Activated T-cell treated with anti-CD3 and anti-CD28 coated beads for 1 hour (primary cell): ENCODE measurements around the gene LAG3.

Experiments used
- DNase-seq: peaks from one replicate; pipeline ENCODE4 v3.0.0-alpha.2; 2020; ENCODE audit warnings: low read depth

LAG3 gene

DNA sequence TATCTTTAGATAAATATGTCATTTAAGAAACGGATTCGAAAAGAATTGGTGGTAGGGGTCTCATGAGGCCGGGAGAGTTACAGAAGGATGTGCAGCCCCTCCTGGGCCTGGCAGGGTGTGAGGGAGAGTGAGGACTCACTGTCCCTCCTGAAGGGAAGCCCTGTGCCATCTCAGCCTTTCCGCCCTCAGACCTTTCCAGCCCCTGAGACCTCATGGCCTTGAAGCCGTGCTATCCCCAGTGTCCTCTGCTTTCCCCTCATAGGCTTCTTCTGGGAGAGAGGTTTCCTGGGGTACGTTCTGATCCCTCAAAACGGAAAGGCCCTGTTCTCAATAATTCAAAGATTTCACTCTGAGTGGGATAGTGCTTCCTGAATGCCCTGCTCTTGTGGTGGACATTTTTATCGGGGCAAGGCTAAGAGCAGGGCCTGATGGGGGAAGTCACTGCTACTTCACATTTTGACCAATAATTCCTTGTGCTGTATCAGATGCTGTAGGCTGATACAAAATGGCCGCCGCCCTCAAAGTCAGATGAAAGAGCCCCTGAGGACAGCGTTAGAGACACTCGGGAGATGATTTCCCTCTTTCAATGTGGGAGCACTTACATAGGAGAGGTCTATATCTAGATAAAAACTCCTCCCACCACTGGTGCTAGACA is 18.3 kb downstream of the LAG3 start:
- no peak for DNase-seq

DNA sequence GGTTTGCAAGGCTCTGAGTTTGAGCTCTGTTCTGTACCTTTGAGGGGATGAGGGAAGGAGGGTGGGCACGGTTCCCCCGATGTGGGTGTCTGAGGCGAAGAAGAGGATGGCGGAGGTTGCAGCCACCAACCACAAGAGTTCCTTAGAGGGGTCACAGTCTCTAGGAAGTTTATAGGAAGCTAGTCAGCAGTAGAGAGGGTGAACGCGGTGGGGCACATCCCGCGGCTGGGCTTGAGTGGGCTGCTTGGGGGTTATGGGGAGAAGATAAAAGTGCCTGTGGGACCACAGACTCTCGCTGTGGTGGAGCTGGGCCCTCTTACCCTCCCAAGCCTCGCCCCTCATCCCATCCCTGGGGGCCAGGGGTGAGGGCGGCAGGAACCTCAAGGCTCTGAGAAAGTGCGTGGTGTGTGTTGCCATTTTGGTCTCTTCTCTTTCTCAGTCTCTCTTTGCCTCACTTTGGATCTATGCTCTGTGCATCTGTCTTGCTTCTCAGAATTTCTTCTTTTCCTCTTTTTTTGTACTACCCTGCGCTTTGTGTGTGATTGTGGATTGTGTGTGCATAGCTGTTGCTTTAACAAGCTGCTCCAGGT is 19.7 kb downstream of the LAG3 start:
- no peak for DNase-seq

DNA sequence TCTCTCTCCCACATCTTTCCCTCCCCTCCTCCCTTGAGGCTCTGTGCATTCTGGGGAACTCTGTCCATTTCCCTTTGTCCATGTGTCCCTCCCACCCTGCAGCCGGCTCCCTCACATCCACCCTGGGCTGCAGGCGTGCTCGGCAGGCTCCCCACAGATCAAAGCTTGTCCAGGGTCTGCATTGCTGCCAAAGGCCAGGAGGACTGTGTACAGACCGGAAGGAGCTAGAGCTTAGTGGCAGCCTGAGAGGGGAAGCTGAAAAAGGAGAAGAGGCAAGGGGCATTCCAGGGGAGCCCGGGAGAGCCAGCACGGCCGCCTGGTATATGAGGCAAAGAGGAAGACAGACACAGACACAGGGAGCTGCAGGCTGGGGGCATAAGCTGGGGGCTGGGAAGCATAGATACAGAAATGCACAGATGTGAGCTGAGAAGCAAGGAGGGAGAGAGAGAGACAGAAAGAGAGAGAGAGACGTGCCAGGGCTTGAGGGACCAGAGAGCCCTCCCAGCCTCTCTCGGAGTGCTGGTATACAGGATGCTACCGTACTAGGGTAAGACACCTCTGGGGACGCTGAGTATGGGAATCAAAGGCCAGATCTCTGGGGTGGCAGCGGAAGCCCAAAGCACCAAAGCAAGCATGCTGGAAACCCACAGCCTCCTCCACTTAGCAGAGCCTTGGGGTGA is 20.3 kb downstream of the LAG3 start:
- no peak for DNase-seq

DNA sequence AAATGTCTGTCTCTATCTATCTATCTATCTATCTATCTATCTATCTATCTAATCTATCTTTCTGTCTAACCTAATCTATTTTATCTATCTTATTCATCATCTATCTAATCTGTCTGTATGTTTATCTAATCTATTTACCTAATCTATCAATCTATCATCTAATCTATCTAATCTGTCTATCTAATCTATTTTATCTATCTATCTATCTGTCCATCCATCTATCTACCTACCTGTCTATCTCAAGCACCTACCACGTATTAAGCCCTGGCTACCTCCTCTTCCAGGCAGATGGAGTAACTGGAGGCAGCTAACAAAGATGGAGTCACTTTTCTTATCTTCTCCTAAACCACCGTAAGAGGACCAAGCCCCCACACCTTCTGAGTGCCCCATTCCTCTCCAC is 22.8 kb downstream of the LAG3 start:
- no peak for DNase-seq

DNA sequence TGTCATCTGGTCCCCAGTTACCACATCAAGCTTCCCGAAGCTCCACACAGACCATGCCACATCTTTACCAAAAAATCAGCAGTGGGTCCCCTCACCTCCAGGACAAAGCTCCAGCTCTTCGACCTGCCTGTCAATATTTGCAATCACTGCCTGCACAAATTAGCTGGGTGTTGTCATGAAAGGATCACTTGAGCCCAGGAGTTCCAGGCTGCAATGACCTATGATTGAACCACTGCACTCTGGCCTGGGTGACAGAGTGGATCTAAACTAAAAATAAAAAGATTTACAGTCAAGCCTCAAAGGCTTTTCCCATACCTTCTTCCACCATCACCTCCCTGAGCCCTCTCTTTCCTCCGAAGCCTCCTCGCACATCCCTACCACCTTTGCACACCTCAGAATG is 24.3 kb downstream of the LAG3 start:
- no peak for DNase-seq

DNA sequence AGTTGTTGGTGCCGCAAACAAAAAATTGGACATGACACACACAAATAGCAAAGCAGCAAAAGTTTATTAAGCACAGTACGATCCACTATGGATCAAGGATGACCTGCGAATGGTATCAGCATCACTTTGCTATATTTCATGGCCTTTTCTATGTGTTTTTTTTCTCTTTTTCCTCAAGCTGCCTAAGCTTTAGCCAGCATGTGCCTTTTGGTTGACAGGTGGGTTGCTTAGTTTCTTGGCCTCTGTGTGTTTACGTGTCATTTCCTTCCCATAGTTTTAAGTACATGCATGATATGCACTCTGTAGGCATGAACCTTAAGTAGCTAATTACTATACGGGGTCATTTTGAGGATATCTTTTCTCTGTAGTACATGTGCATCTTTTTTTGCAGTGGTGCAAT is 26.8 kb downstream of the LAG3 start:
- DNase-seq: no peak

DNA sequence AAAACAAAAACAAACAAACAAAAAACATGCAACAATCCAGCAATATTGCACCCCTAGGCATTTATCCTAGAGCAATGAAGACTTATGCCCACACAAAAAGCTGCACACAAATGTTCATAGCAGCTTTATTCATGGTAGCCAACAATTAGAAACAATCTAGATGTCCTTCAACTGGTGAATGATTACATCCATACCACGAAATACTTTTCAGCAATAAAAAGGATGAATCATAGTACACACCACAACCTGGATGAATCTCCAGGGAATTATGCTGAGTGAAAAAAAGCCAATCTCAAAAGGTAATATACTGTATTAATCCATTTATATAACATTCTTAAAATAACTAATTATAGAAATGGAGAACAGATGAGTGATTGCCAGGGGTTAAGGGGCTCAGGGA is 34.9 kb downstream of the LAG3 start:
- DNase-seq: no peak

DNA sequence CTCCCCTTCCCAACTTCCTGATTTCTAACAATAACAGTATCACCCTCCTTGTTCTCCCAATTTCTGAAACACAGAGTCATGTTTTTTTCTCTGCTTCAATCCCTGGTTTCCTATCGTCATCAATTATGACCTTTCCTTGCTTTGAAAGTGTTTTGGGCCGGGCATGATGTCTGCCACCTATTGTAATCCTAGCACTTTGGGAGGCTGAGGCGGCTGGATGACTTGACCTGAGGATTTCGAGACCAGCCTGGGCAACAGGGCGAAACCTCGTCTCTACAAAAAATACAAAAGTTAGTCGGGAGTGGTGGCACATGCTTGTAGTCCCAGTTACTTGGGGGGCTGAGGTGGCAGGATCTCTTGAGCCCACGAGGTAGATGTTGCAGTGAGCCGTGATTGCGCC is 36.7 kb downstream of the LAG3 start:
- DNase-seq: no peak

DNA sequence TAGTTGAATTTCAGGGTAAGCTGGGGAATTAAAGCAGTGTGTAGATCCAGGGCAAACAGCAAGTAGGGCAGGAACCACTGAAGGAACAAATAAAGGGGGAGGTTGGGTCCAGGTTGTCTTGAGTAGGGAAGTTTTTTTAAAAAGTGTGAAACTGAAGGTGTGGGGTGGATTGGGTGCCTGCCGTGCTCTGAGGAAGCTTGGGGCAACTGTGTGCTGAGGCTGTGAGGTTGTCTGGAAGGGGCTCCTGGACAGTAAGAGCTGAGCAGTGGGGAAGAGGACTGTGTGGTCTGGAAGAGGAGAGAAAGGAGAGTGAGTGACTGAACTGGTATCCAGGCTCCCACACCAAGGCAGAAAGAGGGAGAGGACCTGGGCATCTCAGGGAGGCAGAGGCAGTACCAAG is 38.4 kb downstream of the LAG3 start:
- no peak for DNase-seq

DNA sequence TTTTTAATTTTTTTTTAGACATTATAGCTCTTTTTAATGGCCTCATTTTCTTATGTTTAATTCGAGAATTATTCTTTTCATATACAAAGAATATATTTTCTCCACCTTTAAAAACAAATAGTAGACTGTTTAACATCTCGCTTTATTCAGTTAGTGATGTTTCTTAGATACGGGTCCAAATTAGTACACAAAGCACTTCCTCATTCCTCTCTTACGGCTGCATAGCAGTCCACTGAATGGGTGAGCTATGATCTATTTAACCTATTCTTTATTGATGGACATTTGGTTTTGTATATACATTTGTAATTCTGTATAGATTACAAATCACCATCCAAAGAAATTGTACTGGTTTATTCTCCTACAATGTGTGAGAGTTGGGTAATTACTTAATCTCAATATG is 41.0 kb downstream of the LAG3 start:
- DNase-seq: no peak

DNA sequence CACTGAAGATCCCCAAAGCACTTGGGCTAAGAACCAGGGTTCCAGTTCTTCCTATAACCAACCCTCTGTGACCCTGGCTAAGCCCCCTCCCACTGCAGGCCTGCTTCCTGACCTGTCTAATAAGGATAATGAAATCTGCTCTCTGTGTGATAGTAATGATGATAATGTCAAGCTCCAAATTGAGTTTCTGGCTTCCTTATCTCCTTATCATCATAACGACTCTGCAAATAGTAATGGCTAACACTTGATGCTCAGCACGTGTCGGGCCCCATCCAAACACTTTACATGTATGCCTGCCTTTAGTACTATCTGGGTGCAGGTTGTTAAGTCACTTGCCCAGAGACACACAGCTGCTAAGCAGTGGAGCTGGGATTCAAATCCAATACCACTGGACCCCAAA is 44.3 kb downstream of the LAG3 start:
- DNase-seq: no peak

DNA sequence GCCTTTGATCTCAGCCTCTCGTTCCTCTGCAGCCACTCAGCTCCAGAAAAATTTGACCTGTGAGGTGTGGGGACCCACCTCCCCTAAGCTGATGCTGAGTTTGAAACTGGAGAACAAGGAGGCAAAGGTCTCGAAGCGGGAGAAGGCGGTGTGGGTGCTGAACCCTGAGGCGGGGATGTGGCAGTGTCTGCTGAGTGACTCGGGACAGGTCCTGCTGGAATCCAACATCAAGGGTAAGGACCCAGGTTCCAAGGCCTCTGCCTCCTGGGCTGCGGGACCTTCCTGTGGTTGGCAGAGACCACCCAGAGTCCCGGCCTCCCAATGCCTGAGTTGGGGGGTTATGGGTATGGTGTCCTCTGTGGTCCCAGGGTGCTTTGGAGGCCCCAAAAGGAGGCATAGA is 44.8 kb downstream of the LAG3 start:
- DNase-seq: no peak

DNA sequence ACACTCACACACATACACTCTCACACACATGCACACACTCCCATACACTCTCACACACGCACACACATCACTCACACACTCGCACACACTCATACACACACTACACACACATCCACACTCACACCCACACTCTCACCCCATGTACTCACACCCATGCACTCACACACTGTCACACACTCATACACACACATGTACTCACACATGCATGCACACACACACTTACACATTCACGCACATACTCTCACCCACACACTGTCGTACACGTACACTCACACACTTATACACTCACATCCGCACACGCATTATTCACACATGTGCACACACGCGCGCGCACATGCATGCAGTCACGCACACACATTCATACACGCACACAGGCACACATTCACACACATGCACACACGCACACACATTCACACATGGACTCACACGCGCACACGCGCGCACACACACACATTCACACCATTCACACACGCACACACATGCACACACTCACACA is 45.4 kb downstream of the LAG3 start:
- DNase-seq: no peak

DNA sequence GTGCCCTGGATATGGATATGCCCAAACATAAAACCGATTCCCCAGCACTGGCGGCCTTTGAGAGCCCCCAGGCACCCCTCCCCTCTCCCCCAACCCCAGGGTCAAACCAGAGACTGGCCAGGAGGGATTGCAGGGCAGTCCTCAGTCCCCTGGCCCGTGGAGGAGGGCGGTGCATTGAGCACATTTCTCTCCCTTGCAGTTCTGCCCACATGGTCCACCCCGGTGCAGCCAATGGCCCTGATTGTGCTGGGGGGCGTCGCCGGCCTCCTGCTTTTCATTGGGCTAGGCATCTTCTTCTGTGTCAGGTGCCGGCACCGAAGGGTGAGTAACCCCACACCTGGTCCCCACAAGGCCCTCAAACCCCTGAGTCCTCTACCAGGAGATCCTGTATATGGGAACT is 45.9 kb downstream of the LAG3 start:
- DNase-seq: no peak

DNA sequence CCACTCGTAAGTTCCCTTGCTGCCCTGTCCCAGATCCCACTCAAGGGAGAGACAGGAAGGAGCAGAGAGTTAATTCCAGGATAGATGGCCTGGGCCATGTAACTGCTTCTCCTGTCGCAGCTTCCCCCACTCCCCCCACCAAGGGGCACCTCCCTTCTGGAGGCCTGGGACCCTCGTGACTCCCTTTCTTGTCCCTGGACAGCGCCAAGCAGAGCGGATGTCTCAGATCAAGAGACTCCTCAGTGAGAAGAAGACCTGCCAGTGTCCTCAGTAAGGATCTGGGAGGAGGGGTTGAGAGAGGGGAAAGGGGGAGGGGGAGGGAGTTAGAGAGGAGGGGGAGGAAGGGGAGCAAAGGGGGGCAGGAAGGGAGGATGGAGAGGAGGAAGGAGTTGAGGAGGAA is 46.3 kb downstream of the LAG3 start:
- no peak for DNase-seq

DNA sequence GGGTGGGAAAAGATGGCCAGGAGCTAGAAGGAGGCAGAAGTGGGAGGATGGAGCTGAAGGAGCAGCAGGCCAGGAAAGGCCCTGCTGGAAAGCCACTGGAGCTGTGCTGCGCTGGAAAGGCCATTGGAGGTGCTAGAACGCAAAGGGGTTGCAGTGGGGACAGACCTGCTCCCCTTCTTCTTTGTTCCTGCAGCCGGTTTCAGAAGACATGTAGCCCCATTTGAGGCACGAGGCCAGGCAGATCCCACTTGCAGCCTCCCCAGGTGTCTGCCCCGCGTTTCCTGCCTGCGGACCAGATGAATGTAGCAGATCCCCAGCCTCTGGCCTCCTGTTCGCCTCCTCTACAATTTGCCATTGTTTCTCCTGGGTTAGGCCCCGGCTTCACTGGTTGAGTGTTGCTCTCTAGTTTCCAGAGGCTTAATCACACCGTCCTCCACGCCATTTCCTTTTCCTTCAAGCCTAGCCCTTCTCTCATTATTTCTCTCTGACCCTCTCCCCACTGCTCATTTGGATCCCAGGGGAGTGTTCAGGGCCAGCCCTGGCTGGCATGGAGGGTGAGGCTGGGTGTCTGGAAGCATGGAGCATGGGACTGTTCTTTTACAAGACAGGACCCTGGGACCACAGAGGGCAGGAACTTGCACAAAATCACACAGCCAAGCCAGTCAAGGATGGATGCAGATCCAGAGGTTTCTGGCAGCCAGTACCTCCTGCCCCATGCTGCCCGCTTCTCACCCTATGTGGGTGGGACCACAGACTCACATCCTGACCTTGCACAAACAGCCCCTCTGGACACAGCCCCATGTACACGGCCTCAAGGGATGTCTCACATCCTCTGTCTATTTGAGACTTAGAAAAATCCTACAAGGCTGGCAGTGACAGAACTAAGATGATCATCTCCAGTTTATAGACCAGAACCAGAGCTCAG is 47.0 kb downstream of the LAG3 start:
- no peak for DNase-seq

DNA sequence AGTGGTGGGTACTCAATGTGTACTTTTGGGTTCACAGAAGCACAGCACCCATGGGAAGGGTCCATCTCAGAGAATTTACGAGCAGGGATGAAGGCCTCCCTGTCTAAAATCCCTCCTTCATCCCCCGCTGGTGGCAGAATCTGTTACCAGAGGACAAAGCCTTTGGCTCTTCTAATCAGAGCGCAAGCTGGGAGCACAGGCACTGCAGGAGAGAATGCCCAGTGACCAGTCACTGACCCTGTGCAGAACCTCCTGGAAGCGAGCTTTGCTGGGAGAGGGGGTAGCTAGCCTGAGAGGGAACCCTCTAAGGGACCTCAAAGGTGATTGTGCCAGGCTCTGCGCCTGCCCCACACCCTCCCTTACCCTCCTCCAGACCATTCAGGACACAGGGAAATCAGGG is 47.8 kb downstream of the LAG3 start:
- no peak for DNase-seq

DNA sequence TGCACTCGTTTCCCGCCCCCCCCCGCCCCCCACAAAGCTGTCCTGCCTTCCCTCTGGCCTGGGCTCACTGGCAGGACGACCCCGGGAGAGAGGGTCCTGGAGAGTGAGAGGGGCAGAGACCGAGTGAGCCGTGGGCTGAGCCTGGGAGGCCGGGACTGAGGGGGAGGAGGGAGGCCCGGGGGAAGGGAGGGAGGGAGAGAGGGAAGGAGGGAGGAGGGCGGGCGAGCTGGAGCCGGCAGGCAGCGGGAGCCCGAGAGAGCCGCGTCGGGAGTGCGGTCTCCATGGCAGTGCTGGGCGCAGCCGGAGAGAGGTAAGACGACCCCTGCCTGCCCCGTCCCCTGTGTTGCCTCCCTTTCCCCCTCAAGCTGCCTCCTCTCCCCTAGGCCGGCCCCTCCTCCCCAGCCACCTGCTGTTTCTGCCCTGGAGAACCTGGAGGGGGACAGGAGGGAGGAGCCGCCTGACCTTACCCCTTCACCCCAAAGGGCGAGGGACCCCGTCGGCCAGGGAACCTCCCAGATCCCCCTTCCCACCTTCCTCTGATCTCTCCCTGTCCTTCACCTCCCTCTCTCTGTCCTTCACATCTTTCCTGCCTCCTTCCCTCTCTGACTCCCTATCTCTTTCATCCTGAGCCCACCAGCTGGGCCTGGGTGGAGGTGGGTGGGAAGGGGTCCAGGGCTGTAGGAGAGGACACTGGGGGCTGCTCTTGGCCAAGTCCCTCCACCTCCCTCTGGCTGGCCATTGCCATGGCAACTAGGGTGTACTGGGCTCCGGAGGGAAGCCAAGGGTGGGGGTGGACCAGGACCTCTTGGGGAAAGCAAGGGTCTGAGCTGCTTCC is 49.5 kb downstream of the LAG3 start, which contains the start of gene GPR162:
GPR162 (plus strand) TSS at position 231 of the 835 bp plus-strand sequence. CDS start 2,078 bp downstream, outside the sequence.
- DNase-seq: no peak

DNA sequence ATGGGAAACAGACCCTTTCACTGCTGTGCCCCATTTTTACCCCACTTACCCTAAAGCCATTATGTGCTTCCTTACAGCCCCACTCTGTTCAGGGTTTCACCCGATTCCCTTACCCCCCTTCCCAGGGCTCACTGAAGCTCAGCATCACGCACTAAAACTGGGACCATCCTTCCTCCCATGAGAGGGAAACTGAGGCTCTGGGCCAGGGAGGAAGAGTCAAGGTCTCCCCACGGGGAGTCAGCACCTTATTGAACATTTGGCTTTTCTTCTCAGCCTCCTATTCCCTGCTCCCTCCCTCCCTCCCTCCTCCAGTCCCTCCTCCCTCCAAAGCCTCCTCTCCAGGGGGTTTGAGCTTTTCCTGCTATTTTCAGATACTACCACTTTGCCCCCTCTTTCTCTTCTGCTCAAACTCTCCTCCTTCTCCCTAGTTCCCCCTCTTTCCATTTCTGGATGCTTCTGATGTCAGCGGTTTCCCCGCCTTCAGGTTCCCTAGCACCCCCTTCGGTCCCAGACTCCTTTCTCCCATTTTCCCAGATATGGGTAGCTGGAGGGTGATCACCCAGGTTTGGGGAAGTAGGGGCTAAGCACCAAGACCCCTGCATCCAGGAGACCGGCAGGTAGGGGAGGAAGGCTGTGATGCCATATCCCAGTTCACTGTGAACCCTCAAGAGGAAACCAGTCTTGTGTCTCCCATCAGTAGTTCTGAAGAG is 50.3 kb downstream of the LAG3 start:
- DNase-seq: no peak

DNA sequence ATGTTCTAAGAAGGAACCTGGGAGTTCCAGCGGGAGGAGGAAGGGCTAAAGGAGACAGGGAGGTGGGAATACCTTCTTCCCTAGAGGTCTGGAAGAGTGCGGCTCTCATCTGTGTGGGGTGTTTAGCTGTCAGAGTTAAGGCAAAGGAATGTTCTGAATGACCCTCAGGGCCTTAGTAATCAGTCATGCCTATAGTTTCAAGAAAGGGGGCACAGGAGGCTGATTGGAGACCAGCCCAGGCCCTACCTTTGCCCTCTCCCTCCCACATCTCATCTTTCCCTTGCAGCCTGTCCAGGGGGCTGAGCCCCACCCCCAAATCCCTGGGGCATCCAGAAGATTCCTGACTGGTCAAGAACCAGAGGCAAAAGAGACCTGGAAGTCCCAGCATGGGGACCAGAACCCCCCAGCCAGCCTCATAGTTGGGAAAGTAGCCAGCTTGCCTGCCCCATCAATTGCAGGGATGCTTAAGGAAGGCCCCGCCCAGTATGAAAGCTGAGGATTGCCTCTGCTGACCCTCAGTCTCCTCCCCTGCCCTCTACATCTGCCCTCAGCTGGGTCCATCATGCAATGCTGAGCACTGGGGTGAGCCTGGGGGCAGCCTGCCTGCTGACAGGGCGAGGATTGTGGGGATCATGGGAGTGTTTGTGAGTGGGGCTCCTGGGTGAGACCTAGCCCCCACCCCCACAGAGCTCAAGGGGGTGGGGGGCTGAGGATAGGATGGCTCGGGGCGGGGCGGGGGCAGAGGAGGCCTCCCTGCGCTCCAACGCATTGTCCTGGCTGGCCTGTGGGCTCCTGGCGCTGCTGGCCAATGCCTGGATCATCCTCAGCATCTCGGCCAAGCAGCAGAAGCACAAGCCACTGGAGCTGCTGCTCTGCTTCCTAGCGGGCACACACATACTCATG is 51.1 kb downstream of the LAG3 start:
- DNase-seq: no peak
